HG02798 (cell line): ENCODE results near the gene CARD8.
A peak's percentile ranks its signal among the peaks of the same experiment; 100 is the strongest.
"Not testable (repeated sequence)": the region's sequence is repeated elsewhere in the genome, so short reads cannot be mapped to it uniquely, and the experiment has no call there.

Experiments
- ATAC-seq: cut with Tn5 transposase; IDR thresholded peaks from one replicate; pipeline ENCODE4 v1.9.1; 2021; ENCODE audit warnings: mild to moderate bottlenecking; ENCODE audit not compliant: unreplicated experiment, poor library complexity

Gene CARD8

DNA sequence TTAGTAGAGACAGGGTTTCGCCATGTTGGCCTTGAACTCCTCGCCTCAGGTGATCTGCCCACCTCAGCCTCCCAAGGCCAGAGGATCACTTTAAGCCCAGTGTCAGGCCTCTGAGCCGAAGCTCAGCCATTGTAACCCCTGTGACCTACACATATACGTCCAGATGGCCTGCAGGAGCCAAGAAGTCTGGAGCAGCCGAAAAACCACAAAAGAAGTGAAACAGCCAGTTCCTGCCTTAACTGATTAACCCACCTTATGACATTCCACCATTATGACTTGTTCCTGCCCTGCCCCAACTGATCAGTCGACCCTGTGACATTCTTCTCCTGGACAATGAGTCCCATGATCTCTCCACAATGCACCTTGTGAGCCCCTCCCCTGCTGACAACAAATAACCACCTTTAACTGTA, 13.9 kb upstream of the CARD8 start:
- ATAC-seq, result not testable (repeated sequence)

DNA sequence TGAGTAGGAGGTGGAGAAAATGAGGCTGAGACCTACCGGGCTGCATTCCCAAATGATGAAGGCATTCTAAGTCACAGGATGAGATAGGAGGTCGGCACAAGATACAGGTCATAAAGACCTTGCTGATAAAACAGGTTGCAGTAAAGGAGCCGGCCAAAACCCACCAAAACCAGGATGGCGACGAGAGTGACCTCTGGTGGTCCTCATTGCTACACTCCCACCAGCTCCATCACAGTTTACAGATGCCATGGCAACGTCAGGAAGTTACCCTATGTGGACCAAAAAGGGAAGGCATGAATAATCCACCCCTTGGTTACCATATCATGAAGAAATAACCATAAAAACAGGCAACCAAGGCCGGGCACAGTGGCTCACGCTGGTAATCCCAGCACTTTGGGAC, 9.6 kb upstream of the CARD8 start:
- not testable (repeated sequence) for ATAC-seq

DNA sequence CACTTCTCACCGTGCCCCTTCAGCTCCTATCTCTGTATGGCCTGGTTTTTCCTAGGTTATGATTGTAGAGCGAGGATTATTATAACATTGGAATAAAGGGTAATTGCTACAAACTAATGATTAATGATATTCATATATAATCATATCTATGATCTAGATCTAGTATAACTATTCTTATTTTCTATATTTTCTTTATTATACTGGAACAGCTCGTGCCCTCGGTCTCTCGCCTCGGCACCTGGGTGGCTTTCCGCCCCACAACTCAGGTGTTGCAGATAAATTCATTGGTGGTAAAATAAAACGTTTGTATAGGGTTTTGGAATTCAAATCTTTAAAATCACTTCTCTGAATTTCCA, 4.6 kb upstream of the CARD8 start:
- not testable (repeated sequence) for ATAC-seq

DNA sequence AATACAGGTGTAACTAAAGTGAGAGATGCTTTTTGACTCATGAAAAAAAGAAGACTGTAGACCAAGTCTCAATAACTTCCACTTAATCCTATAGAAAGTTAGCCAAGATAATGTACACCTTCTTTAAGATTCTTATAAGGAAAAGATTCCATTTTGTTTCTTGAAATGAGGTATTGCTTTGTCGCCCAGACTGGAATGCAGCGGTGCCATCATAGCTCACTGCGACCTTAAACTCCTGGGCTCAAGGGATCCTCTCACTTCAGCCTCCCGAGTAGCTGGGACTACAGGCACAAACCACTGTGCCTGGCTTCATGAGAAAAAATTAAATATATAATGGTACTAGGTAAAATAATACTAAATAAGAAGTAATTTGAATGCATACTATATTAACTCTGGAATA, 3.3 kb upstream of the CARD8 start:
- not testable (repeated sequence) for ATAC-seq

DNA sequence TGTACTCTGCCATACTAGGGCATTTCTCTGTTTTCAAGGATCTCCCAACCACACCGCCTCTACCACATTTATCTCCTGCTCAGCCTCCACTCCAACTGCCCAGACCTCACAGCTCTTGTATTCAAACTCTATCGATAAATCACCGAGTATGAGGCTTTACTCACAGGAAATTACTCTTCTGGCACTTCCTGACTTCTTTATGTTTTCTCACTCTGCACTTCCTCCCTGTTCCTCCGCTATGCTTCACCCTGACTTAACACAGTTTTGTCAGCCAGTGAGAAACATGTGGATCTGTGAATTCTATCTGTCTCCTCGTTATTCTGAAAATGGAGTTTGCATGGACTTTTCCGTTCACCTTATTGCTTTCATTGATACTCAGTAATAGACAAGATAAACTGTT, 2.6 kb upstream of the CARD8 start:
- ATAC-seq, result no peak

DNA sequence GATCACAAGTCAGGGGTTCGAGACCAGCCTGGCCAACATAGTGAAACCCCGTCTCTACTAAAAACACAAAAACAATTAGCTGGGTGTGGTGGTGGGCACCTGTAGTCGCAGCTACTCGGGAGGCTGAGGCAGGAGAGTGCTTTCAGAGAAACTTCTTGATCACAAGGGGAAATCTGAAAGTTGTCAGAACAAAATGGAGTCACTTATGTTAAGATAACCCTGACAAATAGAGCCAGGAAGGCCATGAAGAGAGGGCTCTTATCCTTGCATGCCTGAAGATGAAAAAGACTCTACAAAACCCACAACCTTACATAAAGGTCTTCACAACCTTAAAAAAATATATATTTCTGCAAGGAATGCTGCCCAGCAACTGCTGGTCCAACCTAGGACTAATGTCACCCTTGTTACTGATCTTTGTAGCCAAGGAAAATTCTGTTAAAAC, 1.2 kb downstream of the CARD8 start:
- no peak for ATAC-seq

DNA sequence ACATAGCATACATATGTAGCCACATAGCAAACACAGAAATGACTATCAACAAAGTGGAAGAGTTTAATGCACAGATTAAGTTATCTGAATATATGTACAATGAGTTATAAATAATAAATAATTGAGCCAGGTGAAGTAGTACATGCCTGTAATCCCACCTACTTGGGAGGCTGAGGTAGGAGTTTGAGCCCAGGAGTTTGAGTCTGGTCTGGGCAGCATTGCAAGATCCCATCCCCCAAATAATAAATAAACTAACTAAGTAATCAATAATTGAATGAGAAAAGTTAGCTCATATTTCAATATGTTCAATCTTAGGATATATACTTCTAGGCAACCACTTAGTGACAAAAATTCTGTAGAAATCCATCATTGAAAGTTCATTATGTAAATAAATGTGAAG, 1.7 kb downstream of the CARD8 start:
- ATAC-seq, result no peak

DNA sequence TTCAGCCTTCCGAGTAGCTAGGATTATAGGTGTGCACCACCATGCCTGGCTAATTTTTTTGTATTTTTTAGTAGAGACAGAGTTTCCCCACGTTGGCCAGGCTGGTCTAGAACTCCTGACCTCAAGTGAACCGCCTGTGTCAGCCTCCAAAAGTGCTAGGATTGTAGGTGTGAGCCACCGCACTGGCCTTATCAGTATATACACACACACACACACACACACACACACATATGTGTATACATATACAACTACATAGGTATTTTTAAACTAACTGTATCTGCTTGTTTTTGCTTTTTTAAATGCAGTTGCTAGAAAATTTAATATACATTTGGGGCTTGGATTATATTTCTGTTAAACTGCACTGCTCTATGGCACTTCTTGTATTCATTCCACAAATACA, 3.1 kb downstream of the CARD8 start:
- no peak for ATAC-seq

DNA sequence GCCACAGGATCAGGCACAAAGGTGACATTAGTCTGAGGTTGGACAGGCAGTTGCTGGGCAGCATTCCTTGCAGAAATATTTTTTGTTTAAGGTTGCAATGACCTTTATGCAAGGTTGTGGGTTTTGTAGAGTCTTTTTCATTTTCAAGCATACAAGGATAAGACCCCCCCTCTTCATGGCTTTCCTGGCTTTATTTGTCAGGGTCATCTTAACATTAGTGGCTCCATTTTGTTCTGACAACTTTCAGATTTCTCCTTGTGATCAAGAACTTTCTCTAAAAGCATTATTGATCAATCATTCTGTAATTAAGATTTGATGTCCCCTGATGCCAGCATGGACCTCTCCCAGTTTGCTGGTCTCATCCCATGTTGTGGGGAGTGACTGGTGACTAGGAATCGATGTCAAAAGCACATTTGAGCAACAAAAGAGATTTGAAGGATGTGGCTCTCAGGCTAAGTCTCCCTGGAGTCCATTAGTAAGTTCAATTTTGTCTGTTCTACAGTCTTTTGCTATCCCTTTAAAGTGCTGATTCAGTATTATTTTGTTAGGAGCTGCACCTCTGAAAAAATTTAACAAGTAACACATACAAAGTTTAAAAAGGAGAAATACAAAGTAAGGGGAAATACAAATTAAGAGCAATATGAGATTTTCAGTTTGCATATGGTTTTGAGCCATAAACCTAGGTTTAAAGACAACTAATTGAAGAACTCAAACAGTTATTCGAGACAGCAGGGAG, 5.3 kb downstream of the CARD8 start:
- ATAC-seq, result no peak

DNA sequence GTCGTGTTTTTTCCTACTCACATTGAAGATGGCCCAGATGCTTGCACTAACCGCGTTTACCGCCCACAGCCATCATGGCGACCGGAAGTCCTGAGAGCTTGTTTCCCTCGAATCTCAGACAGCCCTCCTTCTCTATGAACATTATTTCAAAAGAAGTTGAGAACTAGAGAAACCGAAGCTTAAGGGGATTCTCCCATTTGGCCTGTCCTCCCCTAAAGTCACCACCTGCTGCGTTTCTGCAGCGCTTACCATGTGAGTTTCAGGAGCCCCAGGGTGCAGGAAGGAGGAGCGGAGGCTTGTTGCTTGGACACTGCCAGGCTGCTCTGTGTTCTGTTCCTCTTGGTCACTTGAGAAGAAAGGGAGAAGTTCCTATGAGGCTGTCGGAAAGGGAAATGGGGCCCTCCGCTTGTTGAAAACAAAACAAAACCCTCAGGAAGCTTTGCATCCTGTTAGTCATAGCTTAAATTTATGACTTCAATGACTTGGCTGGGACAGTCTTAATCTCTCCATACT, 6.2 kb downstream of the CARD8 start:
- ATAC-seq, result peak; percentile 72

DNA sequence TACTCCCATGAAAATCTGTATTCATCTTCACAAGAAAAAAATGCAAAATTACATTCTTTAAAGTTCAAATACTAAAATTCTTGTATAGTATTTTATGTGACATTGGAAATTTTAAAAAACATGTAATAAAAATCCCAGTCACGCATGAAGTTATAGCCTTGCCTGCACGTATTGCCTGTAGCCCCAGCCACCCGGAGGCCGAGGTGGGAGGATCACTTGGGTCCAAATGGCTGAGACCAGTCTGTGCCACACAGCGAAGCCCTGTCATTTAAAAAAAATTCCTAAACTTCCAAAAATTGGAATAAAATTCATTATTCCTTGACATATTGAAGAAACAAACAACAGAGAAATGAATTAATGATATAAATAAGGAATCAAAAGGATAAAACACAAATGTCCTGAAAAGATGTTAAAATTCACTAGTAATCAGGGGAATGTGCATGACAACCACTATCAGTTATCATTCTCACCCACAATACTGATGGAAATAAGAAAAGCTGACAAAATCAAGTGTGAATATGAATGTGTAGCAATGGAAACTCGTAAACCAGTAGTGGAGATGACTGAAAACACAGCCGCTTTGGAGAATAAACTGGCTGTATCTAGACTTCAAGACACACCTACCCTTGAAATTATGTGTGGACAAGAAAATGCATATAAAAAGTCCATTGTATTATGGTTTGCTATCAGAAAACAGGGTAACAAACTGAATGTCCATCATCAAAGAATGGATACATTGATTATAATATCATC, 7.5 kb downstream of the CARD8 start:
- no peak for ATAC-seq

DNA sequence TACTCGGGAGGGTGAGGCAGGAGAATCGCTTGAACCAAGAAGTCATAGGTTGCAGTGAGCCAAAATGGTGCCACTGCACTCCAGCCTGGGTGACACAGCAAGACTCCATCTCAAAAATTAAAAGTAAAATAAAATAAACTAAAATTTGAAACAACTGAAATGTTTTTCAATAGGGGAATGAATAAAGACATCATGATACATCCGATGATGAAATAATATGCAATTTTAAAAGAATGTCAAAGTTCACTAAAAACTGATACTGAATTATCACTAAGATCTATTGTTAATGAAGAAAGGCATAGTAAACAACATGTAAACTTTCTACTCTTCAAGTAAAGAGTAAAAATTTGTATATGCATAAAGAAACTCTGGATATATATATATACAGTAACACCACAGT, 8.5 kb downstream of the CARD8 start:
- no peak for ATAC-seq

DNA sequence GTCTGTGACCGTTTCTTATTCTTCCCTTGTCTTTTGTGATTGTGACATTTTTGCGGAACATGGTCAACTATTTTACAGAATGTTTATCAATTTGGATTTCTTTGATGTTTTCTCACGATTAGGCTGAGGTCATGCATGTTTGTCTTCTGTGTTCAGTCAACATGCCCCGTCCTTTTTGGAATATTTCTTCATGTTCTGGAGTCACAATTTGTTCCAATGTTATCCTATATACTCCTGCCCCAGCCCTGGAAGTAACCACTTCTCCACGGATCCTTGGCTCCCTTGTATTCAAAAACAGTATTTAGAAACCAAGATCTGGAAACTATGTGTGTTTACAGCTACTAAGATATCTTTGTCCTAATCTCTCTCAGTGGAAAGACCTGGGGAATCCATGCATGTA, 9.6 kb downstream of the CARD8 start:
- no peak for ATAC-seq

DNA sequence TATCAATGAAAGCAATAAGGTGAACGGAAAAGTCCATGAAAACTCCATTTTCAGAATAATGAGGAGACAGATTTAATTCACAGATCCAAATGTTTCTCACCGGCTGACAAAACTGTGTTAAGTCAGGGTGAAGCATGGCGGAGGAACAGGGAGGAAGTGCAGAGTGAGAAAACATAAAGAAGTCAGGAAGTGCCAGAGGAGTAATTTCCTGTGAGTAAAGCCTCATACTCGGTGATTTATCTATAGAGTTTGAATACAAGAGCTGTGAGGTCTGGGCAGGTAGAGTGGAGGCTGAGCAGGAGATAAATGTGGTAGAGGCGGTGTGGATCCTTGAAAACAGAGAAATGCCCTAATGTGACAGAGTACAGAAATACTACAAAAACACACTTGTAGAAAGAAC, 11.4 kb downstream of the CARD8 start:
- ATAC-seq, result no peak

DNA sequence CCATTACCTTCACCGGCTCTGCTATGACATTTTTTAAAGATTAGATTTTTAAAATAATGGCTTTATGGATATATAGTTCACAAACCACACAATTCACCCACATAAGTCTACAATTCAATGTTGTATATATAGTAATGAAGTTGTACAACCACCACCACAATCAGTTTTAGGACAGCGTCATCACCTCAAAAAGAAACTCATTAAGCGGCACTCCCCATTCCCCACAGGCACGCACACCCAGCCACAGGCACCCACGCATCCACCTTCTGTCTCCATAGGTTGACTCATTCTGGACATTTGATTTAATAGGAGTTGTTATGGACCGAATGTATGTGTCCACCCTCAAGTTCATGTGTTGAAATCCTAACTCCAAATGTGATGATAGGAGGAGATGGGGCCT, 13.9 kb downstream of the CARD8 start:
- ATAC-seq, result not testable (repeated sequence)

DNA sequence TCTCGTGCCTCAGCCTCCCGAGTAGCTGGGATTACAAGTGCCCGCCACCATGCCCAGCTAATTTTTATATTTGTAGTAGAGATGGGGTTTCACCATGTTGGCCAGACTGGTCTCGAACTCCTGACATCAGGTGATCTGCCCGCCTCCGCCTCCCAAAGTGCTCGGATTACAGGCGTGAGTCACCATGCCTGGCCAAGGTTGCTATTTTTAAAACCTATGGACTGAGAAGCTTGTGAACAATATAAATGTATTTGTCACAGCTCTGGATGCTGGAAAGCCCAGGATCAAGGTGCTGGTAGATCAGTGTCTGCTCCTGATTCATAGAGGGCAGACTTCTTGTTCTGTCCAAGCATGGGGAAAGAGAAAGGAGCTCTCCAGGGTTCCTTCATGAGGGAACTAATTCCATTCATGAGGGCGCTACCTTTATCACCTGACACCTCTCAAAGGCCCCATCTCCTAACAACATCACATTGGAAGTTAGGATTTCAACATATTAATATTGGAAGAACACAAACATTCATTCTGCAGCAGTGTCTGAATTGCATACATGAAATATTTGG, 16.1 kb downstream of the CARD8 start:
- ATAC-seq, result no peak

DNA sequence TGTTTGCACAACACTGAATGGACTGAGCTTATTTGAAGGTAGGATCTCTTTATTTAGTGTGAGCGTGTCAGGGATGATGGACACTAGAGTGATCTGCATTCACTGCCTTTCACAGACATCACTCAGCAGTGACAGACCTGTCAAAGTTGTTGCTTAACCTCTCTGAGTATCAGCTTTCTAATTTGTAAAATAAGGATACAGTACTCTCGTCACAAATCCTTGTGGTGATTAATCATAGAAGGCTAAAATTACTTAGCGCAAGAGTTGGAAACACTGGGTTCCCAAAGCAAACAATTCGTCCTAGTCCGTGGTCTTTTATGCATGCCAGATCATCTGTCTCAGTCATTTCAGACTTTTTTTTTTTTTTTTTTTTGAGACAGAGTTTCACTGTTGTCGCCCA, 16.6 kb downstream of the CARD8 start:
- no peak for ATAC-seq

DNA sequence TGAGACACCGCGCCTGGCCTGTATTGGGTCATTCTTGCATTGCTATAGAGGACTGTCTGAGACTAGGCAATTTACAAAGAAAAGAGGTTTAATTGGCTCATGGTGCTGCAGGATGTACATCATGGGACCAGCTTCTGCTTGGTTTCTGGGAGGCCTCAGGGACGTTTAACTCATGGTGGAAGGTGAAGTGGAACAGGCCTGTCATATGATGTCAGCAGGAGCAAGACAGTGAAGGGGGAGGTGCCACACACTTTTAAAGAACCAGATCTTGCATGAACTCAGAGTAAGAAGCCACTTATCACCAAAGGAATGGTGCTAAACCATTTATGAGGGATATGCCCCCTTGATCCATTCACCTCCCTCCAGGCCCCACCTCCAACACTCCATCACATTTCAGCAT, 18.7 kb downstream of the CARD8 start:
- ATAC-seq, result no peak

DNA sequence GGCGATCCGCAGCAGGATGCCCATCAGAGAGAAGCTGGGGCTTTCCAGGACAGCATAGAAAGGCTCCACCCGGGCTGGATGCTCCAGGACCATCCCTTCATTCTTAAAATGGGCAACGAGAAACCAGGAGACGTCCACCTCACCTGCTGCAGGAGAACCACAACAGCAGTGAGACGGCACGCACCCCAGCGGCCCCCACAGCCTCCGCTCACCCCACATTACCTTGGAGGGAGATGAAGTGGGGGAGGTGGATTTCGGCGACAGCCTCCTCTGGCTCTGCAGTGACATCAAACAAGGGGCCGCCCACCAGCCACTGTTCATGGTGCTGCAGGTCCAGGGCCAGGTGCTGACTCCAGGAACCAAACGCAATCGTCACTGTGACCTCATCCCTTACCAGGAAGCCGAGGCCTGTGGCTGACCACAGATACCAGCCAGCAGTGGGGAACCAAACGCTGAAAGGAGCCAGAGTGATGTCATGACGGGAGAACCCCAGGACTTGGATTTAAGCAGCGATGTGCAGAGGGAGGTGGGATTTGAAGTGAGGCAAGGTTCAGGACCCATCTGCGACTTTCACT, 25.1 kb downstream of the CARD8 start:
- ATAC-seq, result no peak

DNA sequence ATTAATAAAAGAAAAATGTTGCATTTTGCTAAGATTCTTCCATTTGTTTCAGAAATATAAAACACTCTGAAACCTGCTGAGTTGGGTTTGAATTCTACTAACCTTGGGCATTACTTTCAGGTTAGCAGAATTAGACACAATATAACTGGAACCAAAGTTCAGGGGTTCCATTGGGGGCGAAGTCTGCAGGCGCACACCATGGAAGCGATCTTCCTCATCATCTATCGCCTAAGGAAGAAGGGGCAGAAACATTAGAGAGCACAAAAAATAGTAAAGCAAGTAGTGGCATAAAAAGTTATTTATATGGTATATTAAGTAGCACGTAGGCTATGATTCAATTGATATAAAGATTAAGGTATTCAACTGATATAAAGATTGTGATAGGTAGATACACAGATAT, 34.1 kb downstream of the CARD8 start:
- no peak for ATAC-seq

DNA sequence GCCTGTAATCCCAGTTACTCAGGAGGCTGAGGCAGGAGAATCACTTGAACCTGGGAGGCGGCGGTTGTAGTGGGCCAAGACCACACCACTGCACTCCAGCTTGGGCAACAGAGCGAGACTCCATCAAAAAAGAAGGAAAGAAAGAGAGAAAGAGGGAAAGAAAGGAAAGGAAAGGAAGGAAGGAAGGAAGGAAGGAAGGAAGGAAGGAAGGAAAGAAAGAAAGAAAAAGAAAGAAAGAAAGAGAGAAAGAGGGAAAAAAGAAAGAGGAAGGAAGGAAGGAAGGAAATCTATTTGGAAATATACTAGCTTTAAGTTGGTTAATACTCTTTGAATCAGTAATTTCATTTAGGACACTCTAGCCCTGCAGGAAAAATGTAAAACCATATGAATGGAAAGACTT, 34.9 kb downstream of the CARD8 start:
- not testable (repeated sequence) for ATAC-seq
